ENCODE data around the gene GRIA2. TPM values are rescaled to one million over a fixed set of nuclear protein-coding genes. Genes with fewer than 3 reads are reported as not detected.

GRIA2 gene
- total and polyA plus RNA-seq, 2 donors (not counting 3 experiments of a cell fraction or from before 2014, with no cell fraction given), result not detected

DNA sequence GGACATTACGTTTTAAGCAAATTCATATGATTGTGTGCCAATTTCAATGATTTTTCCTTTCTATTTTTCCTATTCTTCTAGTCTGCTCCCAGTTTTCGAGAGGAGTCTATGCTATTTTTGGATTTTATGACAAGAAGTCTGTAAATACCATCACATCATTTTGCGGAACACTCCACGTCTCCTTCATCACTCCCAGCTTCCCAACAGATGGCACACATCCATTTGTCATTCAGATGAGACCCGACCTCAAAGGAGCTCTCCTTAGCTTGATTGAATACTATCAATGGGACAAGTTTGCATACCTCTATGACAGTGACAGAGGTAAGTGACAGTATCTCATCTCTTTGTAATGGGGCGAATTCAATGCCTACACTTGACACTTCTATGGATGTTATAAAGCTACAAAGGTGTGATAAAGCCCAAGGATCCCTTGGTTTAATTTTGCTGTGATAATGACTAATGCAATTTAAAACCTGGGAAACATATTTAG, 83.0 kb downstream of the GRIA2 start:
- dilution Hi-C loops (cut with MboI; ENCODE audit: extremely low pct_ligation_motif_present, low sequenced_read_pairs) (no loop called here), intact Hi-C loops (cut with micrococcal nuclease) (no loop called here)
- no peaks in the 10 kb centered on the region for H3K9me3 ChIP-seq (replicated peaks; ENCODE audit: control insufficient read depth, insufficient read depth, low read length)
- DNase-seq (ENCODE audit: low read depth, low spot score) (no peak), FAIRE-seq (no peak)
- H3K4me2 ChIP-seq (ENCODE audit: insufficient read depth, low read length), result no peak overlapping the region
- H3K4me3 ChIP-seq (replicated peaks in 1 of 3; ENCODE audit: insufficient read depth in 1 of 3, low read depth in 1 of 3, low read length in 3 of 3), result no peak overlapping the region
- TF ChIP-seq POLR2A (IDR thresholded peaks at IDR 0.05; ENCODE audit: low read depth, low read length), result no peak
- no peak for TF ChIP-seq FOS (IDR thresholded peaks at IDR 0.05; ENCODE audit: borderline replicate concordance, insufficient read depth, low read length)
- no peak for TF ChIP-seq POLR2AphosphoS5 (IDR thresholded peaks at IDR 0.05; ENCODE audit: insufficient read depth, low read depth, low read length)
- no peak for TF ChIP-seq GATA2 (IDR thresholded peaks at IDR 0.05; ENCODE audit: insufficient read depth, insufficient read length, low read depth, low read length)
- no peaks in the 10 kb centered on the region for H4K20me1 ChIP-seq (replicated peaks; ENCODE audit: control insufficient read depth, extremely low read depth, insufficient read depth, low read length)
- no peaks in the 10 kb centered on the region for H3K27me3 ChIP-seq (ENCODE audit: control insufficient read depth in 2 of 2, insufficient read depth in 2 of 2, low read length in 2 of 2)
- H3K9ac ChIP-seq (replicated peaks; ENCODE audit: extremely low read depth, insufficient read depth, low read length), result no peak overlapping the region
- H3K36me3 ChIP-seq (ENCODE audit: control insufficient read depth in 2 of 2, extremely low read depth in 1 of 2, insufficient read depth in 2 of 2, low read length in 2 of 2), result no peaks in the 10 kb centered on the region
- CTCF ChIA-PET, result no interaction called here
- H3K27ac ChIP-seq (ENCODE audit: insufficient read depth, low read depth, low read length), result no peak overlapping the region
- BruUV-seq (replicated peaks), result no TSS peak
- no peaks in the 10 kb centered on the region for H3K79me2 ChIP-seq (ENCODE audit: control insufficient read depth, insufficient read depth, low read length)
- H2AFZ ChIP-seq (ENCODE audit: low read depth, low read length), result no peak overlapping the region
- no peaks in the 10 kb centered on the region for H3K9me1 ChIP-seq (replicated peaks; ENCODE audit: control insufficient read depth, extremely low read depth, insufficient read depth, low read length)
- POLR2A ChIA-PET, result no interaction called here
- H3K4me1 ChIP-seq (ENCODE audit: control insufficient read depth, extremely low read depth, insufficient read depth, low read length), result no peaks in the 10 kb centered on the region

- Histone ChIP-seq H4K20me1 (replicated peaks; ENCODE audit: control insufficient read depth, extremely low read depth, insufficient read depth, low read length) (no peaks in the 10 kb centered on the region), H3K9me3 (replicated peaks; ENCODE audit: control insufficient read depth, insufficient read depth, low read length) (no peaks in the 10 kb centered on the region), H2AFZ (ENCODE audit: low read depth, low read length) (no peak overlapping the region), H3K27ac (ENCODE audit: insufficient read depth, low read depth, low read length) (no peak overlapping the region), H3K4me3 (replicated peaks in 1 of 3; ENCODE audit: insufficient read depth in 1 of 3, low read depth in 1 of 3, low read length in 3 of 3) (no peak overlapping the region), H3K9me1 (replicated peaks; ENCODE audit: control insufficient read depth, extremely low read depth, insufficient read depth, low read length) (no peaks in the 10 kb centered on the region), H3K4me1 (ENCODE audit: control insufficient read depth, extremely low read depth, insufficient read depth, low read length) (no peaks in the 10 kb centered on the region), H3K9ac (replicated peaks; ENCODE audit: extremely low read depth, insufficient read depth, low read length) (no peak overlapping the region), H3K36me3 (ENCODE audit: control insufficient read depth in 2 of 2, extremely low read depth in 1 of 2, insufficient read depth in 2 of 2, low read length in 2 of 2) (no peaks in the 10 kb centered on the region), H3K79me2 (ENCODE audit: control insufficient read depth, insufficient read depth, low read length) (no peaks in the 10 kb centered on the region), H3K4me2 (ENCODE audit: insufficient read depth, low read length) (no peak overlapping the region), H3K27me3 (ENCODE audit: control insufficient read depth in 2 of 2, insufficient read depth in 2 of 2, low read length in 2 of 2) (no peaks in the 10 kb centered on the region)
- TF ChIP-seq EZH2 (IDR thresholded peaks at IDR 0.05; ENCODE audit: borderline replicate concordance, low read depth, low read length, severe bottlenecking) (no peak), MYC (IDR thresholded peaks at IDR 0.05; ENCODE audit: low read depth, low read length) (no peak), GATA2 (IDR thresholded peaks at IDR 0.05; ENCODE audit: insufficient read depth, insufficient read length, low read depth, low read length) (no peak), POLR2AphosphoS5 (IDR thresholded peaks at IDR 0.05; ENCODE audit: insufficient read depth, low read depth, low read length) (no peak), POLR2A (IDR thresholded peaks at IDR 0.05; ENCODE audit: low read depth, low read length) (no peak), JUN (IDR thresholded peaks at IDR 0.05; ENCODE audit: borderline replicate concordance, insufficient read depth, insufficient read length, low read depth) (no peak), FOS (IDR thresholded peaks at IDR 0.05; ENCODE audit: borderline replicate concordance, insufficient read depth, low read length) (no peak)
- TF ChIP-seq, protein P1, sequence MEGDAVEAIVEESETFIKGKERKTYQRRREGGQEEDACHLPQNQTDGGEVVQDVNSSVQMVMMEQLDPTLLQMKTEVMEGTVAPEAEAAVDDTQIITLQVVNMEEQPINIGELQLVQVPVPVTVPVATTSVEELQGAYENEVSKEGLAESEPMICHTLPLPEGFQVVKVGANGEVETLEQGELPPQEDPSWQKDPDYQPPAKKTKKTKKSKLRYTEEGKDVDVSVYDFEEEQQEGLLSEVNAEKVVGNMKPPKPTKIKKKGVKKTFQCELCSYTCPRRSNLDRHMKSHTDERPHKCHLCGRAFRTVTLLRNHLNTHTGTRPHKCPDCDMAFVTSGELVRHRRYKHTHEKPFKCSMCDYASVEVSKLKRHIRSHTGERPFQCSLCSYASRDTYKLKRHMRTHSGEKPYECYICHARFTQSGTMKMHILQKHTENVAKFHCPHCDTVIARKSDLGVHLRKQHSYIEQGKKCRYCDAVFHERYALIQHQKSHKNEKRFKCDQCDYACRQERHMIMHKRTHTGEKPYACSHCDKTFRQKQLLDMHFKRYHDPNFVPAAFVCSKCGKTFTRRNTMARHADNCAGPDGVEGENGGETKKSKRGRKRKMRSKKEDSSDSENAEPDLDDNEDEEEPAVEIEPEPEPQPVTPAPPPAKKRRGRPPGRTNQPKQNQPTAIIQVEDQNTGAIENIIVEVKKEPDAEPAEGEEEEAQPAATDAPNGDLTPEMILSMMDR (IDR thresholded peaks at IDR 0.05; ENCODE audit: extremely low read depth in 1 of 2, insufficient read depth in 1 of 2, low read depth in 1 of 2, low read length in 2 of 2), result no peak
- TF ChIP-seq, protein P2, sequence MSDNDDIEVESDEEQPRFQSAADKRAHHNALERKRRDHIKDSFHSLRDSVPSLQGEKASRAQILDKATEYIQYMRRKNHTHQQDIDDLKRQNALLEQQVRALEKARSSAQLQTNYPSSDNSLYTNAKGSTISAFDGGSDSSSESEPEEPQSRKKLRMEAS (IDR thresholded peaks at IDR 0.05; ENCODE audit: insufficient read depth, insufficient read length), result no peak
- dilution Hi-C loops (cut with MboI; ENCODE audit: extremely low pct_ligation_motif_present, low sequenced_read_pairs), result no loop called here
- FAIRE-seq (no peak), DNase-seq (ENCODE audit: low read depth, low spot score) (no peak)
- BruUV-seq (replicated peaks), result no TSS peak
- CTCF ChIA-PET, result interaction anchor here (0.9 to 1.1 kb wide), 2 partner anchors 8 to 830 kb away, joined by 3 to 4 read pairs; no protein-coding TSS in a partner anchor
- intact Hi-C loops (cut with micrococcal nuclease), result no loop called here
- POLR2A ChIA-PET, result no interaction called here
Measured at GRCh38 chr4:157304769-157305168, 84.2 kb downstream of the GRIA2 start.
